HepG2 (cell line): ENCODE results near the gene POLRMT. TPM values are rescaled to one million over a fixed set of nuclear protein-coding genes. Genes with fewer than 3 reads are reported as not detected.

ENCODE experiments used
- CENPX ChIP-seq: sonication (generic); formaldehyde crosslinking; IDR thresholded peaks from 2 replicates; pipeline ENCODE4 v1.9.0; 2021; ENCODE audit warnings: mild to moderate bottlenecking, missing genetic modification reagents, moderate library complexity
- HMG20B ChIP-seq: conservative IDR thresholded peaks from 2 replicates; pipeline ENCODE4 v1.6.1; 2016; ENCODE audit warnings: missing genetic modification reagents, missing compliant biosample characterization
- HOXD1 ChIP-seq: sonication (generic); formaldehyde crosslinking; IDR thresholded peaks from 2 replicates; pipeline ENCODE4 v1.5.0; 2020; ENCODE audit warnings: missing genetic modification reagents
- IKZF4 ChIP-seq: sonication (generic); formaldehyde crosslinking; IDR thresholded peaks from 2 replicates; pipeline ENCODE4 v1.5.1; 2020; ENCODE audit warnings: borderline replicate concordance, mild to moderate bottlenecking, low read depth, missing genetic modification reagents; ENCODE audit errors: not compliant biosample characterization
- IRX3 ChIP-seq: sonication (generic); formaldehyde crosslinking; IDR thresholded peaks from 2 replicates; pipeline ENCODE4 v1.8.1; 2023; ENCODE audit warnings: mild to moderate bottlenecking, low read depth, missing genetic modification reagents, borderline replicate concordance
- KDM4B ChIP-seq: sonication (generic); formaldehyde crosslinking; IDR thresholded peaks from 2 replicates; pipeline ENCODE4 v1.4.0; 2020; ENCODE audit warnings: missing genetic modification reagents
- MIER3 ChIP-seq: IDR thresholded peaks from 2 replicates; pipeline ENCODE4 v1.6.1; 2016; ENCODE audit warnings: missing compliant biosample characterization, borderline replicate concordance
- MTF1 ChIP-seq: sonication (generic); formaldehyde crosslinking; IDR thresholded peaks from 2 replicates; pipeline ENCODE4 v1.5.0; 2020; ENCODE audit warnings: missing genetic modification reagents
- MXI1 ChIP-seq: IDR thresholded peaks from 3 replicates; pipeline ENCODE4 v1.6.1; 2012; ENCODE audit warnings: low read depth, low read length, inconsistent platforms, borderline replicate concordance
- NKX3-1 ChIP-seq: sonication (generic); formaldehyde crosslinking; IDR thresholded peaks from 2 replicates; pipeline ENCODE4 v1.5.0; 2020; ENCODE audit warnings: missing genetic modification reagents
- PAWR ChIP-seq: sonication (generic); formaldehyde crosslinking; IDR thresholded peaks from 2 replicates; pipeline ENCODE4 v1.4.0; 2020; ENCODE audit warnings: missing genetic modification reagents, mild to moderate bottlenecking, borderline replicate concordance
- RARG ChIP-seq: sonication (generic); formaldehyde crosslinking; IDR thresholded peaks from 2 replicates; pipeline ENCODE4 v1.4.0; 2020; ENCODE audit warnings: low read depth, mild to moderate bottlenecking, missing genetic modification reagents
- SALL2 ChIP-seq: sonication (generic); formaldehyde crosslinking; IDR thresholded peaks from 2 replicates; pipeline ENCODE4 v1.8.1; 2023; ENCODE audit warnings: mild to moderate bottlenecking, missing genetic modification reagents, inconsistent platforms
- TBX3 ChIP-seq: fragments of 450-650 bp; IDR thresholded peaks from 2 replicates; pipeline ENCODE4 v1.6.1; 2017; ENCODE audit warnings: antibody characterized with exemption, mild to moderate bottlenecking, inconsistent platforms, borderline replicate concordance
- THAP8 ChIP-seq: sonication (generic); formaldehyde crosslinking; IDR thresholded peaks from 2 replicates; pipeline ENCODE4 v1.5.1; 2020; ENCODE audit warnings: missing genetic modification reagents, mild to moderate bottlenecking, borderline replicate concordance
- ZBTB20 ChIP-seq: sonication (generic); formaldehyde crosslinking; IDR thresholded peaks from 2 replicates; pipeline ENCODE4 v1.8.1; 2023; ENCODE audit warnings: missing genetic modification reagents, low read depth, mild to moderate bottlenecking, borderline replicate concordance
- ZNF124 ChIP-seq: sonication (generic); formaldehyde crosslinking; IDR thresholded peaks from 2 replicates; pipeline ENCODE4 v1.4.0; 2020; ENCODE audit warnings: missing genetic modification reagents
- ZNF18 ChIP-seq: sonication (generic); formaldehyde crosslinking; IDR thresholded peaks from 2 replicates; pipeline ENCODE4 v1.8.0; 2022; ENCODE audit warnings: mild to moderate bottlenecking, missing genetic modification reagents; ENCODE audit not compliant: insufficient replicate concordance
- ZNF317 ChIP-seq: sonication (generic); formaldehyde crosslinking; IDR thresholded peaks from 2 replicates; pipeline ENCODE4 v1.5.0; 2020; ENCODE audit warnings: mild to moderate bottlenecking, missing genetic modification reagents
- ZNF329 ChIP-seq: sonication (generic); formaldehyde crosslinking; IDR thresholded peaks from 2 replicates; pipeline ENCODE4 v1.9.0; 2021; ENCODE audit warnings: low read depth, mild to moderate bottlenecking, missing genetic modification reagents
- ZNF367 ChIP-seq: sonication (generic); formaldehyde crosslinking; IDR thresholded peaks from 2 replicates; pipeline ENCODE4 v1.4.0; 2020; ENCODE audit warnings: missing genetic modification reagents, borderline replicate concordance
- ZNF512 ChIP-seq: sonication (generic); formaldehyde crosslinking; IDR thresholded peaks from 2 replicates; pipeline ENCODE4 v1.4.0; 2020; ENCODE audit warnings: mild to moderate bottlenecking, missing genetic modification reagents
- ZNF563 ChIP-seq: sonication (generic); formaldehyde crosslinking; IDR thresholded peaks from 2 replicates; pipeline ENCODE4 v1.8.0; 2022; ENCODE audit warnings: mild to moderate bottlenecking, moderate library complexity, missing genetic modification reagents
- ZNF616 ChIP-seq: sonication (generic); formaldehyde crosslinking; IDR thresholded peaks from 2 replicates; pipeline ENCODE4 v1.5.0; 2020; ENCODE audit warnings: low read depth, mild to moderate bottlenecking, missing genetic modification reagents
- ZNF7 ChIP-seq: IDR thresholded peaks from 2 replicates; pipeline ENCODE4 v1.6.1; 2016; ENCODE audit warnings: missing biosample characterization, missing genetic modification reagents
- ZNF775 ChIP-seq: sonication (generic); formaldehyde crosslinking; IDR thresholded peaks from 2 replicates; pipeline ENCODE4 v1.4.0; 2020; ENCODE audit warnings: missing genetic modification reagents, mild to moderate bottlenecking, moderate library complexity, borderline replicate concordance
- polyA plus RNA-seq, 8 experiments: library from polyadenylated mRNA; depleted of rRNA in 3 of 8; stranded (reverse) in 7 of 8; unstranded in 1 of 8; fragments of >200 nt; fragmentation: Illumina TruSeq in 4 of 8; extraction: Trizol in 4 of 8; gene quantifications; 2 replicates each; pipeline versions ENCODE4 v1.2.1 to v1.2.3, GENCODE V29; 2011 to 2016; ENCODE audit warnings: low read depth in 4 of 8, missing spikeins in 1 of 8, mixed read lengths in 1 of 8; ENCODE audit not compliant: insufficient read depth in 1 of 8
- total RNA-seq, 5 experiments: library from RNA; depleted of rRNA; stranded (reverse); fragments of >200 nt; fragmentation: Illumina TruSeq; extraction: Trizol; gene quantifications; 2 replicates each; pipeline ENCODE4 v1.2.3, GENCODE V29; 2016; ENCODE audit warnings: low read depth in 1 of 5
- TF ChIP-seq, protein P1 (sequence below): sonication (generic); formaldehyde crosslinking; IDR thresholded peaks from 2 replicates; pipeline ENCODE4 v1.5.0; 2020; ENCODE audit warnings: missing genetic modification reagents, mild to moderate bottlenecking, borderline replicate concordance

Gene POLRMT
- total and polyA plus RNA-seq, 2 of the 13 experiments (the other 11 are each of a cell fraction or from before 2014, with no cell fraction given) = 78.0 to 101 TPM

DNA sequence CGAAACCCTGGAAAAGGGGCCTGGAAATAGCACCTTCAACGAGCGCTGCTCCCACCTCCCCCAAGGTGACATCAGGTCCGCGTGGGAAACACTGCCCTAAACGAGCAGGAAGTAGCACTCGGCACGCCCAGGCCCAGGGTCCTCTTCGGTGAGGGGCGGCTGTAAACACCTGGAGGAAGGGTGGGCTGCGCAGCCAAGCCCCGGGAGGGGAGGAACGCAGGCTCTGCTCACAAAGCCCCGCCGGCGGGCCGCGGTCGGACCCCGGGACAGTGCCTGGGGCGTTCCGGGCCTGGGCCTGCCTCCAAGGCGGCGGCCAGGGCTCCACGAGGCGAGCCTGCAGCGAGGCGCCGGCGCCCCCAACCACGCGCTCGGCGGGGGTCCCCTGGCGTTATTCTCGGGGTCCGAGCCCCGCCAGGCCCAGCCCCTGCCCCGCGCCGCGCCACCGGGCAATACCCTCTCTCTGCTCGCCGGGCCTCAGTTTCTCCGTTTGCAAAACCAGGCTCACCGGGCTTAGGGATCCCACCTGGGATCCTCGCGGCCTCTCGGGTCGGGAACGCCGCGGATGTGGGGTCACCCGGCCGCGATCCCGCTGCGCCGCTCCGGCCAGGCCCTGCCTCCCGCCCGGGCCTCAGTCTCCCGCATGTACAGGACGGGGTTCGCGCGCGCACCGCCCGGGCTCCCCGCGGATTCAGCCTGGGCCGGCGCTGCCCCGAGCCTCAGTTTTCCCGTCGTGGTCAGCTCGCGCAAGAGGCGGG is 29.0 kb upstream of the POLRMT start (continued):
- TF ChIP-seq ZNF7 = no peak
- TF ChIP-seq MTF1 = no peak
- TF ChIP-seq IKZF4 (CRISPR knock-in tag) = peak; percentile 4
- no peak for TF ChIP-seq HMG20B (CRISPR knock-in tag)
- TF ChIP-seq TBX3 = no peak
- no peak for TF ChIP-seq HOXD1
- TF ChIP-seq ZNF775 (CRISPR knock-in tag) = no peak
- TF ChIP-seq ZNF329 (CRISPR knock-in tag) = no peak
- no peak for TF ChIP-seq RARG (CRISPR knock-in tag)
- TF ChIP-seq ZNF616 (CRISPR knock-in tag) = no peak
- TF ChIP-seq NKX3-1 (CRISPR knock-in tag) = no peak; the same call in 1 of the 2 replicates
- TF ChIP-seq ZNF317 (CRISPR knock-in tag) = no peak
- no peak for TF ChIP-seq SALL2 (CRISPR knock-in tag)
- TF ChIP-seq MIER3 = no peak
- TF ChIP-seq ZNF124 = no peak
- peak; percentile 46; the same call in 1 of the 3 replicates for TF ChIP-seq MXI1
- TF ChIP-seq IRX3 = no peak
- TF ChIP-seq ZNF563 (CRISPR knock-in tag) = no peak
- TF ChIP-seq ZBTB20 (CRISPR knock-in tag) = no peak
- TF ChIP-seq THAP8 (CRISPR knock-in tag) = no peak; the same call in 1 of the 2 replicates
- TF ChIP-seq, protein P1, sequence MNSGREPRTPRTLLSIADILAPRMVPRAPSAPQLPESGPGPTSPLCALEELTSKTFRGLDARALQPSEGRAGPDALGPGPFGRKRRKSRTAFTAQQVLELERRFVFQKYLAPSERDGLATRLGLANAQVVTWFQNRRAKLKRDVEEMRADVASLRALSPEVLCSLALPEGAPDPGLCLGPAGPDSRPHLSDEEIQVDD (CRISPR knock-in tag) = no peak
- TF ChIP-seq KDM4B (CRISPR knock-in tag) = no peak
- TF ChIP-seq ZNF367 (CRISPR knock-in tag) = no peak
- TF ChIP-seq ZNF18 (CRISPR knock-in tag) = no peak
- no peak for TF ChIP-seq PAWR (CRISPR knock-in tag)
- no peak for TF ChIP-seq ZNF512
- no peak for TF ChIP-seq CENPX (CRISPR knock-in tag)
